EH (cell line): ENCODE results near the gene ZNRF1.
A peak's percentile ranks its signal among the peaks of the same experiment; 100 is the strongest.
"Not testable (repeated sequence)": the region's sequence is repeated elsewhere in the genome, so short reads cannot be mapped to it uniquely, and the experiment has no call there.

Experiments used
- DNase-seq: peaks from one replicate; pipeline ENCODE4 v3.0.0-alpha.2; 2015; ENCODE audit warnings: low read depth

The ZNRF1 gene

DNA sequence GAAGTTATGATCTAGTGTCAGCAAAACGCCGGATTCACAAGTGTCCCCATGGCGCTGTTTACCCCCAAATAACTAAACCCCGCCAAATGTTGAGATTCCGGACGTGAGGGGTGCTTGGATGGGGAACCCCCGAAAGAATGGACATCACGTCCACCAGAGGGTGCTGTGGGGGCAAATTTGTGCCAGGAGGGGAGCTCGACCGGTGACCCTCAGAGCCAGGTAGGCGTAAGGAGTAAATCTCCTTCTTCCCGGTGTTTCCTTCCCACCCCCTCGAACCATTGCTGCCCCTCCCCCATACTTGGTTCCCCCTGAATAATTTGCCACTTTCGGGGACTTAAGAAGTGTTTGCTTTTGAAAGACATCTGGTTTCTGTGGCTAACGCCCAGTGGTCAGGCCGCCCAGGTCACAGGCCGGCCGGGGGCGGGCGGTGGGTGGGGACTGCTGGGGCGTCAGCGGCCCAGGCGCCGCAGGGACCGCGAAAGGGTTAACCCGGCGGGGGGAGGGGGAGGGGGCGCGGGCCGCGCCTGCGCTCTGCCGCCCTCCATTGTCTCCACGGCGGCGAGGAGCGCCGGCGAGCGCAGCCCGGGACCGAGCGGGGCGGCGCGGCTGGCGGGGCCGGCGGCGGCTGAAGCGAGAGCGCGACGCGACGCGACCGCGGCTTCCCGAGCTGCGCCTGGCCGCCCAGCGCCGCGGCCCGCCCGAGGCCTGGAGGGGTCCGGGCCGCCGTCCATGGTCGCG, at the start of gene ZNRF1:
Gene ZNRF1 (plus strand): TSS at position 544 of the 738 bp plus-strand sequence. CDS start 648 bp downstream, outside the sequence.
- peak; percentile 80 for DNase-seq

DNA sequence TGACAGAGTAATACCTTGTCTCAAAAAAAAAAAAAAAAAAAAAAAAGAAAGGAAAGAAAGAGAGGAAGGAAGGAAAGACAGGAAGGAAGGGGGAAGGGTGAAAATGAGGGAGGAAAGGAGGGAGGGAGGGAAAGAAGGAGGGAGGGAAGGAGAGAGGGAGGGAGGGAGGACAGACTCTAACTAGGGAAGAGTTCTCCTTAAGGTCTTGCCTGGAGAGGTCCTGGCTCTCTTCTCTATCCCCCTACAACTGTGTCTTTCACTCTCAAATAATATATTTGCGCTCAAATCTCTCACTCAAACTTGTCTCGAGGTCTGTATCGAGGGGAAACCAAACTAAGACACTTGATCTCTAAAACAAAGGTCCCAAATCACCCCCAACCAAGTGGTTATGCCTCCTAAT, 49.5 kb upstream of the ZNRF1 start:
- no peak for DNase-seq

DNA sequence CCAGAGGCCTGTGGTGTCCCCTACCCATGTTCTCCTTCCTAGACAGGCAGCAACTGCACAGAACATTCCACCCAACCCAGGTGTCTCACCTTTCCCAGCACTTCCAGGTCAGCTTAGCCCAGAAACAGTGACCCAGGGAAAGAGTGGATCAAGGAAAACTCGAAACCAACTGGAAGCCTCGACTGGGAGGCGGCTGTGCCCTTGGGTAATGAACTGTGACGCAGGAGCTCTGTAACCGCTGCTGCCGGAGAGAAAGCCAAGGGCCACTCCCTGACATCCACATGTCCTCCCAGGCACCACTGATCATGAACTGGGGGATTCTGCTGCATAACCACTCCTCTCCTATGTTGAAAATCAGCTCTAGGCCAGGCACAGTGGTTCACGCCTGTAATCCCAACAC, 48.3 kb upstream of the ZNRF1 start:
- DNase-seq = no peak

DNA sequence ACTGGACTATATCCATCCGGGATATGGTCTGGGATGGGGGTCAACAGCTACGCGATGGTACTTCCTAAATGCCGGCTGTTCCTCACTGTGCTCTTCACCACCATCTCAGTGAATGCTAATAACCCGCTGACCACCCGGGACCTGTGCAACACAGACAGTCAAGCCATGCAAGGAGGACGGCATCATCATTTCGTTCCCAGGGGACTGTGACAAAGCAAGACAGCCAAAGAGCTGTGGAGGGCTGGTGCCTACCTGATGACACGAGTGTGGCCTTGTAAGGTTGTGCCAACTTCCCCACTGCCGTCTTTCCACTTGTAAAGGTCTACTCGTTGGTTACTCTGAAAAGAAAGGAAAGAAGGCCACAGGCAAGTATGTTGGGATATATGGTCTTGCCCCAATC, 47.6 kb upstream of the ZNRF1 start:
- no peak for DNase-seq

DNA sequence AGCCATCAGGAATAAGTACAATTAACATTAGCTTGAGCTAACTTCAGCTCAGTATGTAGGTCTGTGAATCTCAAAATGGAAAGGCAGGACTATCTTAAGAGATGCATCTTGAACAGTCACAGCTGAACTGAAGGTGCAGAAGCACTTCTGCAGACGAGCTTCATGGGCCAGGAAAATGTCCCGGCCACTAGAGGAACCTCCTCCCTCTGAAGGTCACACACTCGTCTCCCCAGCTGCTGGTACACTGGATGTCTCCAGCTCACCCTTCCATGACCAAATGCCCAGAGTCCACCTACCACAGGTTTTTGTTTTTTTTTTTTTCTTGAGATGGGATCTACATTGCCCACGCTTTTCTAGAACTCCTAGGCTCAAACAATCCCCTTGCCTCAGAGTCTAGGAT, 47.1 kb upstream of the ZNRF1 start:
- no peak for DNase-seq

DNA sequence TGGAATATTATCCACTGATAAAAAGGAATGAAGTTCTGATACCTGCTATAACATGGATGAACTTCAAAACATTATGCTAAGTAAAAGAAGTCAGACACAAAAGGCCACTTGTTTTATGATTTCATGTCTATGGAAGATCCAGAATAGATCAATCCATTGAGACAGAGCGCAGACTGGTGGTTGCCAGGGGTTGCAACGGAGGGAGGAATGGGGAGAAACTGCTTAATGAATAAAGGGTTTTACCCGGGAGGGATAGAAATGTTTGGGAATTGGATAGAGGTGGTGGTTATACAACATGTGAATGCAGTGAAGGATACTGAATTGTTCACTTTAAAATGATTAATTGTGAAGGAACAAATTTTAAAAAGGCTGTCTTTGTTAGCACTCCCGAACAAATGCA, 44.1 kb upstream of the ZNRF1 start:
- no peak for DNase-seq

DNA sequence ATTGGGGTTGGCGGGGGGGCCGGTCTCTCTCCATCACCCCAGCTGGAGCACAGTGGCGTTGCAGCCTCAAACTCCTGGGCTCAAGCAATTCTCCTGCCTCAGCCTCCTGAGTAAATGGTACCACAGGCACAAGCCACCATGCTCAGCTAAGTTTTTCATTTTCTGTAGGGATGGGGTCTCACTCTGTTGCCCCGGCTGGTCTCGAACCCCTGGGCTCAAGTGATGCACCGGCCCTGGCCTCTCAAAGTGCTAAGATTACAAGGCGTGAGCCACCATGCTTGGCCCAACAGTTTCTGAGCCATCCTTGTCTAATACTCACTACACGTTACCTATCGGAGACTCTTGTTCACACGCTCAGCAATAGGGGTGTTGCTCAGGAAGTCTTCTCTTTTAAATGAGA, 25.5 kb upstream of the ZNRF1 start:
- DNase-seq = no peak

DNA sequence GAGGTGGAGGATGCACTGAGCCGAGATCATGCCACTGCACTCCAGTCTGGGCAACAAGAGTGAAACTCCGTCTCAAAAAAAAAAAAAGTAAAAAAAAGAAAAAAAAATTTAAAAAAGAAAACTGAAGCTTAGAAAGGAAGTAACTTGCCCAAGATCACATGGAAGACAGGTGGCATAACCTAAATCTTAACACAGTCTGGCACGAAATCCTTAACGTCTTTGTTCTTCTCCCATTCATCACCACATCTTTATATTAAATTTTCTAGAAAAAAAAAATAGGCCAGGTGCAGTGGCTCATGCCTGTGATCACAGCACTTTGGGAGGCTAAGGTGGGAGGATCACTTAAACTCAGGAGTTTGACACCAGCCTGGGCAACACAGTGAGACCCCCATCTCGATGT, 23.2 kb upstream of the ZNRF1 start:
- DNase-seq = no peak

DNA sequence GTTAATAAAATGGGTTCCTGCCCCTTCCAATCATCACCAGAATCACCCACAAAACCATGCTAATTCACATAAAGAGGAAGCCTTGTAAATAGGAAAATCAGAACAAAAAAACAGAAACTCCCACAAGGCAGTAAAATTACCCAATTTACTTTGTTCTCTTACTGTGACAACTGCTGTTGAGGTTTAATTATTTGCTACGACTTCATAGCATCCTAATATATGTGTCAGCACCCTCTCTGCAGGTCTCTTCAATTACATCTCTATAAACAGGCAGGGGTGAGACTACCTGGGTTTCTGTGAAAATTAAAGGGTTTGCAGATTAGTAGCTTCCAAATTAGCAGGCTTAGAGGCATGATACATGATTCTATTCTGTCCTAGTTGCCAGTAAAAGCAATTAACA, 16.6 kb upstream of the ZNRF1 start:
- DNase-seq = no peak

DNA sequence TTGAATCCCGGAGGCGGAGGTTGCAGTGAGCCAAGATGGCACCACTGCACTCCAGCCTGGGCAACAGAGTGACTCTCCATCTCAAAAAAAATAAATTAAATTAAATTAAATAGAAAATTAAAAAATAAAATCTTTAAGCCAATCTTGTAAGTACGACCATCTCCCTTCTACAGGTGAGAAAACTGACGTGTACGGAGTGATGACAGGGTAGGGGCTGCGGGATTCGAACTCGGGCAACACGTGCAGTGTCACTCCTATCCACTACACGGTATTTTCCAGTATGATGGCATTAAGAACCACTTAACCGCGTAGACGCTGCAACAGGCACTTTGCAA, 14.7 kb upstream of the ZNRF1 start:
- no peak for DNase-seq

DNA sequence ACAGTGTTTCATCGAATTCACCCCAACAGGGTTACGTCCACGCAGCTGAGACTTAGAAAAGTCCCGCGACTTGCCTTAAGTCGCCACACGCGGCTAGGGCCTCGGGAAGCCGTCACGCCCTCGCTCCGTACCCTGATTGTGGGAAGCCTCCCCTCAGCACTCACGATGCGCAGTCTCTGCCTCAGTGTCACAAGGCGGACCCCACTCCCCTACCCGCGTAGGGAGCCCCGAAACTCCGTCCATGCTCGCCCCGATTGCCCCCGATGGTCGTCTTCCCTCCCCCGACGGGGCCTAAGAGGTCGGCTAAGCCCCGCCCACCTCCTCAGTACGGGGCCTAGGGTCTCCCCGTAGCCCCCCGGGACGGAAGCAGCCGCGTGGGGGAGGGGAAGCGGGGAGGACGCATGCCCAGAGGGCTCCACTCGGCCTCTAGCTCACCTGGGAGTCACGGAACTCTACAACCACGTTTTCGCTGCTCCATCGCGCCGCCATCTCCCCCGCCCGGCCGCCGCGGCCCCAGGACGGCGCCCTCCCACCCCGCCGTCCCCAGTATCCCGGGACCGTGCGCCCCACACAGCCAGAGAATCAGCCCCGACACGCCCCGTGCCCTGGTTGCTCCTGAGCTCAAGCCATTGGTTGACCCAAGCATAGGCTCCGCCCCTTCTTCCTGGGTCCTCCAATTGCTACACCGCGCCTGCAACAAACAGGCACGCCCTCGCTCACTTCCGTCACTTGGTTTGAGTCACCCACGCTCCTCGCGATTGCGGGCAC, 14.1 kb upstream of the ZNRF1 start, which contains the start of gene WDR59:
Gene WDR59 (minus strand): TSS at position 595 of the 768 bp plus-strand sequence. CDS start 106 bp downstream, at position 489.
- DNase-seq = peak; percentile 100

DNA sequence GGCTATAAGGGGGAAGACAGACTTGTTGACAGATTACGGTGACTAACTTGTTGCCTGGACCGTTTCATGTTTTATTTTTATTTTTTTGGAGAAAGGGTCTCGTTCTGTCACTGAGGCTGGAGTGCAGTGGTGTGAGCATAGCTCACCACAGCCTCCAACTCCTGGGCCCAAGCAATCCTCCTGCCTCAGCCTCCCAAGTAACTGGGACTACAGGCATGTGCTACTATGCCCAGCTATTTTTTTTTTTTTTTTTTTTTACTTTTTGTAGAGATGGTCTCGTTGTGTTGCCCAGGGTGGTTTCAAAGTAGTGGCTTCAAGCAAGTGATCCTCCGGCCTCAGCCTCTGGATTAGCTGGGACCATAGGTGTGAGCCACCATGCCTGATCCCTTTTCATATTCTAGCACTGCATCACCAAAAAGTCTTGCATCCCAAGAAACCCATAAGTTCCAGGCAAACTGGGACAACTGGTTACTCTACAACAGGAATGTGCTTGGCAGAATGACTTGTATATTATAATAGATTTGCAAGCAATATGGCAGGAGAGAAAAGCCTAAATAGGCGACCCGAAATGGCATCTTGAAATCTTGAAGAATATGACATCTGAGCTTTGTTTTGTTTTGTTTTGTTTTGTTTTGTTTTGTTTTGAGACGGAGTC, 11.7 kb upstream of the ZNRF1 start:
- no peak for DNase-seq

DNA sequence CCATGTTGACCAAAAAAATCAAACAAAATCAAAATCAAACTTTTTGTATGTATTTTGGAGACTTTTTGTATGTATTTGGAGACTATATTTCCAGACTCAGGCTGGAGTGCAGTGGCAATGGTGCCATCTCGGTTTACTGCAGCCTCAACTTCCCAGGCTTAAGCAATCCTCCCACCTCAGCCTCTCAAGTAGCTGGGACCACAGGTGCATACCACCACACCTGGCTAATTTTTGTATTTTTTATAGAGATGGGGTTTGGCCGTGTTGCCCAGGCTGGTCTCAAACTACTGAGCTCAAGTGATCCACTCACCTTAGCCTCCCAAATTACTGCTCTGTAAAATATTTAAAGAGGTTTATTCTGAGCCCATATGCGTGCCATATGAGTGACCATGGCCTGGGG, 9.0 kb upstream of the ZNRF1 start:
- not testable (repeated sequence) for DNase-seq

DNA sequence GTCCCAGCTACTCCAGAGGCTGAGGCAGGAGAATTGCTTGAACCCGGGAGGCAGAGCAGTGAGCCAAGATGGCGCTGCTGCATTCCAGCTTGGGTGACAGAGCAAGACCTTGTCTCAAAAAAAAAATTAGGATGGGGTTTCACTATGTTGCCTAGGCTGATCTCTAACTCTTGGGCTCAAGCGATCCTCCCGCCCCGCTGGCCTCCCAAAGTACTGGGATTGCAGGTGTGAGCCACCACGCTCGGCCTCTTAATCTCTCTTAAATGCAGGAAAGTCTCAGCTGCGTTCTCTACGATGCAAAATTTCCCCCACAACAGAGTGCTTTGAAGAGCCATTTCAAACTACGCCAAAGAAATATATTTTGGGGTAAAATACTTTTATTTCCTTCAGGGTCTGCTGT, 8.0 kb upstream of the ZNRF1 start:
- no peak for DNase-seq

DNA sequence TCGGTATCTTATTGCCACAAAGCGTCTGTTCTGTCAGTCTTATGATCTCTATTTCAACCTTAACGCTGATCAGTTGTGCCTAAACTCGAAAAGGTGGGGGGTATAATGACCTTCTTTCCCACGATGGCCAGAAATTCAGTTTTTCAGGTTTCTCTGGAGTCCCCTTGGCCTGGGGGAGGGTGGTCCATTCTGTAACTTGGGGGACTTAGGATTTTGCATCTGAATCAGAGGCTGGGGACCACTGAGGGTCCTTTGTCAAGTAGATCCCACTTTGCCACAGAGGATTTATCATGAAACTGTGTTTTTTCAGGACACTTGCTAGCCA, 7.6 kb upstream of the ZNRF1 start:
- no peak for DNase-seq

DNA sequence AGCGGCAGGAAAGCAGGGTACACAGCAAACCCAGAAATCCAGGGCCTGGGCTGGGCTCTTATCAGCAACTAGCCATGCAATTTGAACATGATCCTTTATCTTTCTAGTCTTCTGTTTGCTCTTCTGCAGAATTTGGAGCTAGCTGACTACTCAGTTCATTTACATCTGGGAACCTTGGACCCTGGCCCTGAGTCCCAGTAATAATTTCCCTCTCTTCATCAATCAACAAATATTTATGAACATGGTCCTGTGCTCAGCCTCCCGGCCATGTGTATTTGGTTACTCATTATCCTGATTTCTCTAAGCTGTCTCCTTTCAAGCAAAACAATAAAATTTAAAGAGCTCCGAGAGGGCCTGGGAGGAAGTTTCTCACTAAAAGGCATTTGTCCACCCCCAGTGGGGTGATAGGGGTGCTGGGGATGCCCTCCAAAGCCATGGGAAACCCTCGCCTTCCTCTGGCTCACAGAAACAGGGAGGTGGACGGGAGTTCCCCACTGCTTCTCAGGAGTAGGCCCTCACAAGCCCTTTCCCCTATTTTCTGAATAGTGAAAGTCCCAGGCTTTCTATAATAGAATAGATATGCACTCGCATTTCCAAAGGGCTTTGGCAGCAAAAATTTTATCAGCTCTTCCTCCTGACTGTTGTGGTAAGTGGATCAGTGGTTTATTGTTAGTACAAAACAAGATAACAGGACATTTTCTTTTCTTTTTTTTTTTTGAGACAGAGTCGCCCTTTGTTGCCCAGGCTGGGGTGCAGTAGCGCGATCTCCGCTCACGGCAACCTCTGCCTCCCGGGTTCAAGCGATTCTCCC, 7.0 kb upstream of the ZNRF1 start:
- no peak for DNase-seq

DNA sequence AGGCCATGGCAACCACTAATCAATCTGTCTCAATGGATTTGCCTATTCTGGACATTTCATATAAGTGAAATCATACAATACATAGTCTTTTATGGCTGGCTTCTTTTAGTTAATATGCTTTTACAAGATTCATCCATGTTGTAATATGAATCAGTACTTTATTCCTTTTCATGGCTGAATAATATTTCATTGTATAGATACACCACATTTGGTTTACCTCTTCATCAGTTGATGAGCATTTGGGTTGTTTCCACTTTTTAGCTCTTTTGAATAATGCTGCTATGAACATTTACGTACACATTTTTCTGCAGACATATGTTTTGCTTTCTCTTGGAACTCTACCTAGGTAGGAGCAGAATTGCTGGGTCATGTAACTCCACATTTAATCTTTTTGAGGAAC, 2.8 kb upstream of the ZNRF1 start:
- DNase-seq = no peak

DNA sequence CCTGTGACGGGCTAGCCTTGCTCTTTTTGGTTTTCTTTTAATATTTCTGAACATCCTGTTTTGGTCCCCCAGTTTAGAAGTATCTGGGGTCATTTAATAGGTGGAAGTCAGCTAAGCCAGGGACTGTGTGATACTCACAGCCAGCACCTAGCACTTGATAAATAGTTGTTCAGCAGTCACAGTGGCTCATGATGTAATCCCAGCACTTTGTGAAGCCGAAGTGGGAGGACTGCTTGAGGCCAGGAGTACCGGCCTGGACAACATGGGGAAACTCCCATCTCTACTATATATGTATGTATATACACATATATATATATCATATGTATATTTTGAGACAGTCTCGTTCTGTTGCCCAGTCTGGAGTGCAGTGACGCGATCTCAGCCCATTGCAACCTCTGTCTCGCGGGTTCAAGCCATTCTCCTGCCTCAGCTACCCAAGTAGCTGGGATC, 1.8 kb upstream of the ZNRF1 start:
- DNase-seq = no peak

DNA sequence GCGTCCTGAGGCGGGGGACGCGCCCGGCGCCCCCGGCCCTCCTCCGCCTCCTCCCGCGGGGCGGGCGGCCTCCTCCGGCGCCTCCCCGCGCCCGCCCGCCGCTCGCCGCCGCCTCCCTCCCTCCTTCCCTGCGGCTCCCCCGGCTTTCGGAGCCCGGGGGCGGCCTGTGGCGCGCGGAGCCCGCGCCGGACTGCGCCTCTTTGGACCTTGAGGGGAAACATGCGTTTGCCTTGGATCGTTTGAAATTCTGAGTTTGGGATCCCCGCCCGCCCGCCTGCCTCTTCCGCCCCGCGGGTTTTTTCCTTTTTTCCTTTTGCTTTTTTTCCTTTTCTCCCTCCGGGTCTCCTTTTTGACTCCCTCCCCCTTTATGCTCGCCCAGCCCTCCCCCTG, 390 bp downstream of the ZNRF1 start:
- DNase-seq = peak; percentile 41

DNA sequence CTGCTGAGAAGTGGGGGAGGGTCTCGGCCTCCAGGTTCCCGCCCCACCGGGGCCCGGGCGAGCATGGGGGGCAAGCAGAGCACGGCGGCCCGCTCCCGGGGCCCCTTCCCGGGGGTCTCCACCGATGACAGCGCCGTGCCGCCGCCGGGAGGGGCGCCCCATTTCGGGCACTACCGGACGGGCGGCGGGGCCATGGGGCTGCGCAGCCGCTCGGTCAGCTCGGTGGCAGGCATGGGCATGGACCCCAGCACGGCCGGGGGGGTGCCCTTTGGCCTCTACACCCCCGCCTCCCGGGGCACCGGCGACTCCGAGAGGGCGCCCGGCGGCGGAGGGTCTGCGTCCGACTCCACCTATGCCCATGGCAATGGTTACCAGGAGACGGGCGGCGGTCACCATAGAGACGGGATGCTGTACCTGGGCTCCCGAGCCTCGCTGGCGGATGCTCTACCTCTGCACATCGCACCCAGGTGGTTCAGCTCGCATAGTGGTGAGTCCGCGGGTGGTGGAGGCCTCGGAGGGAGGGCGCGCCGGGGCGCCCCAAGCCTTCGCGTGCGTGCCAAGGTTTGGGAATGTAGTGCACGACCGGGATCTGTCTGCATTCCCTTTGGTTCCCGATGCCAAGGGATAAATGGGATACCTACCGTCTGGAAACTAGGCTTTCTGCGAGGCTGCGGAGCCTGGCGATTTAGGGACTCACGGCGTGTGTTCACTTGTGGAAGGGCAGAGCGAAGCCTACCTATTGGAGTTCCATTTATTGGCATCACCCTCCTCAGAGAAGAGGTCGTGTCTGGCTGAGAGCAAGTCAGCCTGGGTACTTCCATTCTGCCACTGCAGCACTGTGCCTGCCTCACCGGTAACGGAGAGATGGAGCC, 1.0 kb downstream of the ZNRF1 start:
- DNase-seq = peak; percentile 65

DNA sequence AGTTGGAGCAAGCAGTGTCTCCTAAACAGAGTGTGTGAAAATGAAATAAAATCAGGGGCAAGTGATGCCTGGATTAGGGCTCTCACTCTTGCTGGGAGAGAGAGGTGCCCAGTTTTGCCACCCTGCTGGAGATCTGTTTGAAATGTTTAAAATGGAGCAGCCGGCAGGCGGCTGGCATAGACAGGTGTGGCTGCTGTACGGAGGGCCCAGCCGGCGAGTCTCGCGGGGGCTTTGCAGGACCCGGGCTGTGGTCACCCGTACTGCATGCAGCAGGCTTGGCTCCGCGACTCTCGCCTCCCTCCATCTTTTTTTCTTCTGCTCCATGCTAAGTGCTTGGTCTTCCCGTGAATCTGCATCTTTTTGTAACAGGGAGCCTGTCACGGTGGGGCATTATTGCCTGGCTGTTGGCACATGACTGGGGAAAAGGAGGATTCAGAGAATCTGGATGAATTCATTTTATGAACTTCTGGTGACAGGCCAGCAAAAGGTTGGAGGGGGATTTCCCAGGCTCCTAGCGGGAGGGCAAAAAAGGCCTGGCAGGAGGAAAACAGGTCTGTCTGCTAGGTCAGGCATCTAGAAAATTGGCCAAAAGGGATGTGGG, 1.8 kb downstream of the ZNRF1 start:
- peak; percentile 43 for DNase-seq
